ENCODE results near the gene OSBPL10. TPM values are rescaled to one million over a fixed set of nuclear protein-coding genes. Genes with fewer than 3 reads are reported as not detected.

OSBPL10 gene
- total RNA-seq, 4 donors from 2014 or later = 7.9 to 25.5 (median 11.8) TPM

- Histone ChIP-seq H3K4me1 (no peaks in the 10 kb centered on the region), H3K27ac (no peak overlapping the region), H3K27me3 (no peaks in the 10 kb centered on the region), H3K4me3 (no peak overlapping the region), H3K9me3 (no peaks in the 10 kb centered on the region), H3K36me3 (no peaks in the 10 kb centered on the region)
- 70 to 96% methylated on average over 2 to 6 of the region's 6 CpGs for WGBS, 2 donors (ENCODE audit: low coverage in 1 of 2)
- ATAC-seq = no peak
- TF ChIP-seq CTCF (IDR thresholded peaks at IDR 0.05) (no peak), EP300 (IDR thresholded peaks at IDR 0.05) (no peak), POLR2AphosphoS5 (IDR thresholded peaks at IDR 0.05) (no peak), POLR2A (IDR thresholded peaks at IDR 0.05) (no peak)
Measured at GRCh38 chr3:31859245-31859644, 121.8 kb downstream of the OSBPL10 start.

GRCh38 chr3:31858439-31858838, 122.6 kb downstream of the OSBPL10 start:
- ATAC-seq = no peak
- no peak overlapping the region for H3K4me3 ChIP-seq
- no peaks in the 10 kb centered on the region for H3K27me3 ChIP-seq
- no peaks in the 10 kb centered on the region for H3K9me3 ChIP-seq
- WGBS, 2 donors (ENCODE audit: low coverage in 1 of 2) = 100% methylated on average over 1 to 2 of the region's 3 CpGs
- no peaks in the 10 kb centered on the region for H3K36me3 ChIP-seq
- no peaks in the 10 kb centered on the region for H3K4me1 ChIP-seq
- H3K27ac ChIP-seq = no peak overlapping the region
- no peak for TF ChIP-seq CTCF (IDR thresholded peaks at IDR 0.05)
- TF ChIP-seq POLR2A (IDR thresholded peaks at IDR 0.05) = no peak
- TF ChIP-seq POLR2AphosphoS5 (IDR thresholded peaks at IDR 0.05) = no peak
- no peak for TF ChIP-seq EP300 (IDR thresholded peaks at IDR 0.05)

- H3K9me3 ChIP-seq = no peaks in the 10 kb centered on the region
- no peak for TF ChIP-seq EP300 (IDR thresholded peaks at IDR 0.05)
- no peak for TF ChIP-seq POLR2A (IDR thresholded peaks at IDR 0.05)
- TF ChIP-seq POLR2AphosphoS5 (IDR thresholded peaks at IDR 0.05) = no peak
- TF ChIP-seq CTCF (IDR thresholded peaks at IDR 0.05) = no peak
- WGBS, 2 donors (ENCODE audit: low coverage in 1 of 2) = 80 to 83% methylated on average over 2 to 3 of the region's 3 CpGs
- no peaks in the 10 kb centered on the region for H3K36me3 ChIP-seq
- H3K27ac ChIP-seq = no peak overlapping the region
- no peak overlapping the region for H3K4me3 ChIP-seq
- H3K27me3 ChIP-seq = no peaks in the 10 kb centered on the region
- H3K4me1 ChIP-seq = no peaks in the 10 kb centered on the region
- no peak for ATAC-seq
Measured at GRCh38 chr3:31853580-31853979, 127.5 kb downstream of the OSBPL10 start.

GRCh38 chr3:31851278-31851677, 129.8 kb downstream of the OSBPL10 start:
- WGBS, 2 donors (ENCODE audit: low coverage in 1 of 2) = 29 to 61% methylated on average over 3 of the region's 10 CpGs
- no peak for ATAC-seq
- H3K4me3 ChIP-seq = no peak overlapping the region
- no peaks in the 10 kb centered on the region for H3K36me3 ChIP-seq
- H3K27me3 ChIP-seq = no peaks in the 10 kb centered on the region
- no peak overlapping the region for H3K27ac ChIP-seq
- H3K9me3 ChIP-seq = no peaks in the 10 kb centered on the region
- no peak for TF ChIP-seq POLR2A (IDR thresholded peaks at IDR 0.05)
- TF ChIP-seq CTCF (IDR thresholded peaks at IDR 0.05) = no peak
- TF ChIP-seq EP300 (IDR thresholded peaks at IDR 0.05) = no peak
- no peak for TF ChIP-seq POLR2AphosphoS5 (IDR thresholded peaks at IDR 0.05)
- no peaks in the 10 kb centered on the region for H3K4me1 ChIP-seq

GRCh38 chr3:31848911-31849310, 132.2 kb downstream of the OSBPL10 start:
- Histone ChIP-seq H3K27ac (no peak overlapping the region), H3K9me3 (no peaks in the 10 kb centered on the region), H3K4me3 (no peak overlapping the region), H3K4me1 (no peaks in the 10 kb centered on the region), H3K27me3 (no peaks in the 10 kb centered on the region), H3K36me3 (no peaks in the 10 kb centered on the region)
- TF ChIP-seq POLR2A (IDR thresholded peaks at IDR 0.05) (no peak), EP300 (IDR thresholded peaks at IDR 0.05) (no peak), POLR2AphosphoS5 (IDR thresholded peaks at IDR 0.05) (no peak), CTCF (IDR thresholded peaks at IDR 0.05) (no peak)
- no peak for ATAC-seq
